HG02938 (cell line): ENCODE results near the gene C1QTNF9.
"Not testable (repeated sequence)": the region's sequence is repeated elsewhere in the genome, so short reads cannot be mapped to it uniquely, and the experiment has no call there.

ENCODE experiments used
- ATAC-seq: cut with Tn5 transposase; IDR thresholded peaks from one replicate; pipeline ENCODE4 v1.9.1; 2021; ENCODE audit warnings: mild to moderate bottlenecking, moderate library complexity; ENCODE audit not compliant: unreplicated experiment

The C1QTNF9 gene

DNA sequence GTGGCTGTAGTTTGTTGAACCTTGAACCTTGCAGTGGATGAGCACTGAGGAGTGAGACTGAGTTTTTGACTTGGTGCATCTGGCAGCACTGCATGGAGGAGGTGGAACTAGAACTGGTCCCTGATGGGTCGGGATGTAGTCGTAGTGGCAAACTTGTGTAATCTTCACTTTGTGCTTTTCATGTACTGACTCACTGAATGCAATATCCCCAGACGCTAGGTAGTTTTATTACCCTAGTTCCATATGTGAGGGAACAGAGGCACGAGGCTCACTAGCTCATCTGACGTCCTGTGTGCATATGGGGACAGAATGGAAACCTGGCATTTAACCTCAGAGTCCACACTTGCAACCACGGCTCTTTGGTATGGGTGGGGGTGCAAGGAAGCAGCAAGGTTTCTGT lies 10.3 kb downstream of the C1QTNF9 start:
- not testable (repeated sequence) for ATAC-seq

GRCh38 chr13:24321416-24321815 lies 12.0 kb downstream of the C1QTNF9 start:
- ATAC-seq = not testable (repeated sequence)

- not testable (repeated sequence) for ATAC-seq
Observed at GRCh38 chr13:24322470-24322869, 13.1 kb downstream of the C1QTNF9 start.

- ATAC-seq = no peak
Observed at GRCh38 chr13:24323036-24323738, 13.8 kb downstream of the C1QTNF9 start.

DNA sequence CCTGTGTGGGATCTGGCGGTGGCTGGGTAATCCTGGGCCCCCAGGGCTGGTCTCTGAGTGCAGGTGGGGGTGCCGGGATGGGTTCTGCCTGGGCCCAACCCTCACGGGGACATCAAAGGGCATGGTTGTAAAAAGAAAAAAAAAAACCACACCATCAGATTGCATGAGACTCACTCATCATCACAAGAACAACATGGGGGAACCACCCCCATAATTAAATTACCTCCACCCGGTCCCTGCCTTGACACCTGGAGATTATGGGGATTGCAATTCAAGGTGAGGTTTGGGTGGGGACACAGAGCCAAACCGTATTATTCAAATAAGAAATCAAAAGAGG lies 14.3 kb downstream of the C1QTNF9 start:
- no peak for ATAC-seq

- ATAC-seq = not testable (repeated sequence)
Observed at GRCh38 chr13:24327598-24327997, 18.2 kb downstream of the C1QTNF9 start.

- no peak for ATAC-seq
Observed at GRCh38 chr13:24328145-24328544, 18.8 kb downstream of the C1QTNF9 start.

DNA sequence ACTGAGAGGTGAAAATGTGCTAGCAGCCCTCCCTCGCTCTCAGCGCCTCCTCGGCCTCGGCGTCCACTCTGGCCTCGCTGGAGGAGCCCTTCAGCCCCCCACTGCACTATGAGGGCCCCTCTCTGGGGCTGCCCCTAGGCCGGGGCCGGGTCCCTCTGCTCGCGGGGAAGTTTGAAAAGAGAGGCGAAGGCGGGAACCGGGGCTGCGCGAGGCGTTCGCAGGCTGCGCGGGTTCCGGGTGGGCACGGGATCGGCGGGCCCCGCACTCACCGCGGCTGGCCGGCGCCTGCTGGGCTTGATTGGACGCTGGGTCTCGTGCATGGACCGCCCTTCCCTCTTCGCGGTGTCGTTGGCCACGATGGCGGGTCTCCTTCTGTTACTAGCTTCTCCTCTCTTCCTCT lies 29.3 kb downstream of the C1QTNF9 start:
- ATAC-seq = no peak

GRCh38 chr13:24339937-24340607 lies 30.7 kb downstream of the C1QTNF9 start:
- ATAC-seq = no peak

GRCh38 chr13:24340608-24340955 lies 31.2 kb downstream of the C1QTNF9 start:
- ATAC-seq = no peak

DNA sequence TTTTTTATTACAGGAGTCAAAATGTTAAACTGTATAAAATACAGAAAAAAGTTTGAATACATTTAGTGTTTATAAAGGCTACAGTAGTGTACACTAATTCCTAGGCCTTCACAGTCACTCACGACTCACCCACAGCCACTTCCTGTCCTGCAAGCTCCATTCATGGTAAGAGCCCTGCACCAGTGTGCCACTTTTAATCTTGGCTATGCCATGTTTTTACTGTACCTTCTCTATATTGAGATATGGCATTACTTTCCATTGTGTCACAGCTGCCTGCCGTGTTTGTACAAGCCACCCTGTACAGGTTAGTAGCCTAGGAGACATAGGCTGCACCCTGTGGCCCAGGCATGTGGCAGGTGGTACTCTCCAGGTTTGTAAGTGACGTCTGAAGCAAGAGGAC lies 32.1 kb downstream of the C1QTNF9 start:
- ATAC-seq = no peak

- ATAC-seq = no peak
Observed at GRCh38 chr13:24348385-24348784, 39.0 kb downstream of the C1QTNF9 start.

GRCh38 chr13:24348797-24349515 lies 39.6 kb downstream of the C1QTNF9 start:
- no peak for ATAC-seq

DNA sequence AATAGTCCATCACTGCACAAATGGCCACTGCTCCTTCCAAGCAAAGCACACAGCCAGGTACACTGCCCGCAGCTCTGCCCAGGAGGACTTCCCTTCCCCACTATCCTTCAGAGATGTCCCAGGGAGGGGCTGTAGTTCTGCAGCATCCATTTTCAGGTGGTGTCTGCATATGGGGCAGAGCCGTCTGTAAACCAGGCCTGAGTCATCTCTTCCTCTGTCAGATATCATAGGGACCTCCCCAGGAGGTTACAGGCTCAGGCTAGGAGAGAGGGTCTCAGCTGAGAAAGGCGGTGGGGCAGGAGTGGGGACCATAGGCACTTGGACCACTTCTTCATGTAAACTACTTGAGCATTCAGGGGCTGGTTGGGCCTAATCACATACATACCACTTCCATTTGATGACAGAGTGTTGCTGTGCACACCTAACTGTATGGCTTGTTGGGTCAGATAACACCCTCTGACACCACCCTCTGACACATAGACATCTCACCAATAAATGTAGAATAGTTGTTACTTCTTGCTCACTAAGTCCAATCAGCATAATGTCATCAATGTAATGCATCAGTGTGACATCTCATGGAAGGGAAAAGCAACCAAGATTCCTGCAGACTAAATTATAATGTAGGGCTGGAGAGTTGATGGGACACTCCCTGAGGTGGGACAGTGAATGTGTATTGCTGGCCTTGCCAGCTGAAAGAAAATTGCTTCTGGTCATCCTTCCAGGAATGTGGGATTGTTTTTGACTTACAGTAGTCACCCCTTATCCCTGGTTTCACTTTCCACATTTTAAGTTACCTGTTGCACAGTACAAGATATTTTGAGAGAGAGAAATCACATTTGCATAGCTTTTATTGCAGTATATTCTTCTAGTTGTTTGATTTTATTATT lies 40.6 kb downstream of the C1QTNF9 start:
- not testable (repeated sequence) for ATAC-seq

GRCh38 chr13:24351423-24351822 lies 42.0 kb downstream of the C1QTNF9 start:
- no peak for ATAC-seq

DNA sequence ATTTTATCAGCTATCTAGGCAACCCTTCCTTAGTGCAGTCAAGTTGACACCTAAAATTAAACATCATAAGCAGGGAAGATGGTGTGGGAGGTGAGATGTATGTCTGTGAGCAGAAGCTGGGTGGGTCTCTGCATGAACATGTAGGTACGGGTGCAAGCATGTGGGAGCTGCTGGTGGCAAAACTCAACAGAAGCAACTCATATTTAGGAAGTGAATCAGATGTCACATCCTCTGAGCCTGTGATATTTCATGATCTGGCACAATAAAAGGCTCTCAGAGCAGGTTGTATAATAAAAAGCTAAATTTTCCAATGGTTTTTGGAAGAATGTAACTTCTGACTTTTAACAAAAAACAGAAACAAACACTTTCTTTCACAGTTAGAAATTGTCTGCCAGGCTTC lies 44.4 kb downstream of the C1QTNF9 start:
- no peak for ATAC-seq

DNA sequence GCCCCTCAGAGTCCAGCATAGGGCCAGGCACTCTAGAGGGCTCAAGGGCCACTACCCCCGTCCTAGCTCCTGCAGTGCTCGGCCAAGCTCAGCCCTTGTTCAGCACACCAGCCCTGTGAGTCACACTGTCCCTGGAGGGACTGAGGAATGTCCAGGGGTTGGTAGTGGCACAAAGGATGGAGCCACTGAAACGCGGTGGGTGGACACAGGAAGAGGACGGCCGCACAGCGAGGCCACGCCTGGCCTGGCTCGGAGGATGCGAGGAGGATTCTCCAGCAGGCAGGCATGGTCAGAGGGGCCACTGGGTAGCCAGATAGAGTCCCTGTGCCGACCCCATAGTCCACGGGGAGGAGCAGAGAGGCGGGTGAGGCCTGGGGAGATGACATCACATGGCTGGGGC lies 45.7 kb downstream of the C1QTNF9 start:
- ATAC-seq = no peak

DNA sequence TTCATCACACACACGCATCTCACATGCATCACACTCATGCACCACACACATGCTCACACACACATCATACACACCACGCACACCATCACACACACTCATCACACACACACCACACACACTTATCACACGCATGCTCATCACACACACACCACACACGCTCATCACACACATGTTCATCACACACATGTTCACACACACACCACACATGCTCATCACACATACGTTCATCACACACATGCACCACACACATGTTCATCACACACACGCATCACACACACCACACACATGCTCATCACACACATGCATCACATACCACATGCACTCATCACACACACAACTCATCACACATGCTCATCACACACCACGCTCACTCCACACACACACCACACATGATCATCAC lies 46.9 kb downstream of the C1QTNF9 start:
- no peak for ATAC-seq

GRCh38 chr13:24356837-24357236 lies 47.5 kb downstream of the C1QTNF9 start:
- no peak for ATAC-seq

- ATAC-seq = no peak
Observed at GRCh38 chr13:24357756-24358155, 48.4 kb downstream of the C1QTNF9 start.

- ATAC-seq = not testable (repeated sequence)
Observed at GRCh38 chr13:24358836-24359235, 49.5 kb downstream of the C1QTNF9 start.
